Stimulated activated CD8-positive, alpha-beta memory T cell treated with anti-CD3 and anti-CD28 coated beads, Interleukin-7, amount 100 ng/mL, for 4 hours (primary cell): ENCODE results near the gene SLC6A12.
"Not testable (repeated sequence)": the region's sequence is repeated elsewhere in the genome, so short reads cannot be mapped to it uniquely, and the experiment has no call there.

Experiments
- DNase-seq, 2 donors: peaks; one replicate each; pipeline ENCODE4 v3.0.0-alpha.2; 2020; ENCODE audit warnings: low read depth in 2 of 2

Gene SLC6A12

DNA sequence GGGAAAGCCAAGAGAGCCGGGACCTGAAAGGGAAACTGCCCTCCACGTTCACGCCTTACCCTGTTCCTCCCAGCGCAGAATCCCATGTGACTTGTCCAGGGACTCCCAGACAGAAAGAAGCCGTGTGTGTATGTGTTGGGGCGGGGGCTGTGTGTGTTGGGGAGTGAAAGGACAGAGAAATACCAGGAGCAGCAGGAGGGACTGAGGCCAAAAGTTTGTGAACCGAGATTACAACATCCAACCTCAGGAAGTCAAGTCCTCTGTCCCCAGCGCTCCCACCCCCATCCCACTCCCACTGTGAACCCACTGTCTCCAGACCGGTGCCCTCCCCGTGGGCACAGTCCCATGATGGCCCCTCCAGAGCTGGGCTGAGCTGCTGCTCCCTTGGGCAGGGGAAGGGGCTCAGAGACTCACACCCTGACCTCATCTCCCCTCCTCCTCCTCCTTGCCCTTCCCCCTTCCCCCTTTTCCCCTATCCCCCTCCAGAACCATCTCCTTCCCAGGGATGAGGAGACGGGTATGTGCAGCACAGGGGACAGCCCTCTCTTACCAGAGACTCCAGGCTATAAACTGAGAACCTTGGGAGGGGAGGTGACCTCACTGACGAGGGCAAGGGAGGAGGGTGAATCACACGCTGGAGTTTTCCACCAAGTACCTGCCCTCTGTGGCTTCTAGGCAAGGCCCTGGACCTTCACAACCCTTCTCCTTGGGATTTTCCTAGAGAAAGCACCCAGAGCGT, at the start of gene SLC6A12:
SLC6A12 (minus strand) TSS at position 155 of the 739 bp plus-strand sequence. CDS start 4,171 bp downstream, outside the sequence.
- no peak for DNase-seq

DNA sequence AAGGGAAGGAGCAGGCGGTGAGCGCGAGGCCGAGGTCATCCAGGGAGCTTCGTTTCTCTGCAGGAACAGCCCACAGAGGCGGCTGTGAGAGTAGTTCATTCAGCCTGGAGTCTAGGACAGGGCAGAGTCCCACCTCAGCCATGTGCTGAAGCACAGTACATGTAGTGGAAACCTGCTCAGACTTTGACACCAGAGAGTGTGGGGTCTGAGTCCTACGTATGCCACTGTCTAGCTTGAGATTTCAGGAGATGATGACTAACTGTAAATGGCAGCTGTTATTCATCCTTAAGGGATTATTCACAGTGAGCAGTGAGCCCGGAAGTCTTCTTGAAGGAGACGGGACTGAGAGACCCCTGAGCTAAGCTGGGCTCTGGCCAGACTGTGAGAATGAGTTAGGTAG, 49.6 kb upstream of the SLC6A12 start:
- no peak for DNase-seq

DNA sequence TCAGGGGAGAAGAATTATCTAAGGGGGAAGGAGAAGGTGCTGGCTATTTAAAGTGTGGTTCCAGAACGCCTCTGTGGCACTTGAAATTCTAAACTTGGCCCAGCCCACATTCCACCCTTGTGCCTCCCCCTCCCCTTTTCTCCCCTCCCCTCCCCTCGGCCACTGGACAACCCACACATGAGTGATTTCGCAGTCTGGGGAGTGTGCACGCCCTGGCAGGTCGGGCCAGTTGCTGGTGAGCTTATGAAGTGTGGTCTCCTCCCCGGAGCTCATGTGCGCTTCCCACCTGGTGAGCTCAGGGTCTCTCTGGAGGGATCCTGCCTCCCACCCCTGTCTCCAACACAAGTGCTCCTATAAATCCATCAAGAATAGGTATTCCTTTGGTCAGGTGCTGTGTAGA, 48.9 kb upstream of the SLC6A12 start, which contains the start of gene SLC6A13:
SLC6A13 (minus strand) TSS at position 20 of the 400 bp plus-strand sequence. CDS start 2,784 bp downstream, outside the sequence.
- DNase-seq, result no peak

DNA sequence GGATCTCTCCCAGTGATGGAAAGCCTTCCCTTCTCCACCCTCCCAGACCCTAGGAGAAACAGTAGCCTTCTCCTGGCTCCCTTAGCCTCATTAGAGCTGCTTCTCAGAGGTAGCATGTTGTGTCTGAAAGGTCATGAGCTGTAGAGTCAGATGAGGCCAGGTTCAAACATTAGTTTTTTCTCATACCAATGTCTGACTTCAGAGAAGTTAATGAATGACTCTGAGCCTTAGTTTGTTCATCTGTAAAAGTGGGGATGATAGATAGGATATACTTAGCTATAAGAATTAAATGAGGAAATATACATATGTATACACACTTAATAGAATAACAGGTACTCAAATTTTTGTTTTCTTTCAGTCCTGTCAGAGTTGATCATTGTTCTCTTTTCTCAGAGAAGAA, 48.2 kb upstream of the SLC6A12 start:
- no peak for DNase-seq

DNA sequence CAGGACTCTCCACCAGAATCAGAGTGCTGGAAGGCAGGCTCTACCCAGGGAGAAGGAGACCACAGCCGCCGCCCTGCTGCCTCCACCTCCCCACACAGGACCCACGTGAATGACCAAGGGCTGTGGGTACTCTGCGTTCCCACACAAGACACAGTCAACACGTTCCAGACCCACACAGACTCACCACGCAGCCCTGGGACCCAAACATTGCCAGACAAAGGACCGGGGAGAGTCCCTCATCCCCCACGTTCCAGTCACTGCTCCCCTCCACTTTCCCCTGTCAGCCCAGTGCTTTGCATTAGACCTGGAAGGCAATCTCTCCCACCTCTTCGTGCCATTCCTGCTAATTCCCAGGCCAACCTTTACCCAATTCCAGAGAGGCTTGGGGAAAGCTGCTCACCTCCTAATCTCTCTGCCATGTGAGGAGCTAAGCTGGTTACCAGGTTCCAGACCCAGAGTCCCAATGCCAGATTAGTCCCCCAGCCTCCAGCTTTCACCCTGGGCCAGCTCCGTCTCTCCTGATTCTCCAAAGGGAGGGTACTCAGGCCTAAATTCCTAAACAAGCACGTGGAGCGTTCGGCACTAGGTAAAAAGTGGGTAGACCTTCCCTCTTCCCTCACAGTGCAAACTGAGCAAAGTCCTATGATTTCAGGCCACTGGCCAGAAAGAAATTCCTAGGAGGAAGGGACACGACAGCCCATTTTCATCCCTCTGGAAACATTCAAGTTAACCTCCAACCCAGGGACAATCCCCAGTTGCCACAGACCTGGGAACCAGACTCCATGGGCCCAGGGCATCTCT, 43.8 kb upstream of the SLC6A12 start:
- DNase-seq, result no peak

DNA sequence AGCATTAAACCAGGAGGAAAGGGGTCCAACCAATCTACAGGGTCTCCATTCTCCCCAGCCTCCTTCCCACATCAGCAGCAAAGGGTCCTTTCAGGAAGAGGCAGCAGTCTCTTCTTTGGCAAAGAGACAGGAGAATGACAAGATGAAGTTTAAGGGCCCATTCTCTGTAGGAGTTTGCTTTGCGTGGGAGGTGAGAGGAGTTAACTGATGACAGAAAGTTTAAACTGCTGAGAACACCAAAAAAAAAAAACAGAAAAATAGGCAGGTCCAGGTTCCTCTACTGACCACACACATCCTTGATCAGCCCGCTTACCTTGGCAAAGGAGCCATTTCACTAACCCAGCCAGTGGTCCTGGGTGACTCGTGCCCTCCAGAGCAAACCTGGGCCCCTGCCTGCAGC, 43.0 kb upstream of the SLC6A12 start:
- no peak for DNase-seq

DNA sequence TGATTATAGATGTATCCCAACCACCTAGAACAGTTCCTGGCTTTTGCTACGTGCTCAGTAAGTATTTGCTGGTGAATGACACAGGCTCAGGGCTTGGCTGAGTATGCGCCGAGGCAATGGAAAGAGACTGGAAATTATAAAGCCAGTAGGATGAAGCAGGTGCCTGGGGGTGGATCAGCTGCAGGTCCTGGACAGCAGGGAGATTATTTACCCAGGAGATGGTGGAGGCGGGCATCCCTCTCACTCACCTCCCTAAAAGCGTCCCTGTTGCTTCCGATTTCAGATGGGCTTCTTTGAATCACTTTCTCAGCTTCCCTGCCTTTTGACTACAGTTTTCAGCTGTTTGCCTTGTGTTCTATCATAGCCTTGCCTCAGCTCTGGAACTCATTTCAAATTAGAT, 42.3 kb upstream of the SLC6A12 start:
- DNase-seq, result no peak

DNA sequence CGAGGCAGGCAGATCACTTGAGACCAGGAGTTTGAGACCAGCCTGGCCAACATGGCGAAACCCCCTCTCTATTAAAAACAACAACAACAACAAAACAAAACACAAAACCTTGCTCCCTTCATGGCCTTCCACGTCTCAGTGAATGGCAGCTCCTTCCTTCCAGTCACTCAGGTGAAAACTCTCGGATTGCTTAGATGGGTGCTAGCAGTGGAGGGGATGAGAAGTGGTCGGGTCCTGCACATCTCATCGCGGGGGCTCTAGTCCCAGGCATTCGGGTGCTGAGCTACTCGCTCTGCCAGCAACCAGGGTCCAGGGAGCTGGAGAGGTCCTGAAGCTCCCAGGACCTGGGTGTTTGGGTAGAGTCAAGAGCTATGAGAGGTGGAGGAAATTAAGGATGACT, 41.0 kb upstream of the SLC6A12 start:
- DNase-seq, result no peak

DNA sequence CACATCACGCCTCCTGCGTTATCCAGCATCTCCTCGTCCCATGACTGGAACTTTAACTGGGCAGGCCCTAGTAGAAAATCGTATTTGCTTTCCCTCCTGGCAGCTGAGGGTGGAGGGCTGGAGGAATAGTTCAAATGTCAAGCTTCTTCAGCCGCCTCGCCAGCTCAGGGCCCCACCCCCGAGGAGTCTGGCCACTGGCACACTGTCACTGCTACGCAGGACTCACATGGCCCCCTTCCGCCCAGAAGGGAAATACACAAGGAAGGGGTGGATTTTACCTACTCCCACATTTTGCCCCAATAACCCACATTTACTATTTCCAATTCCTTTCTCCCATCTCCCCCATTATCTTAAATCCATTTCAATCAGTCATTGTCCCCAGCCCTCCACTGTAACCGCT, 40.1 kb upstream of the SLC6A12 start:
- no peak for DNase-seq

DNA sequence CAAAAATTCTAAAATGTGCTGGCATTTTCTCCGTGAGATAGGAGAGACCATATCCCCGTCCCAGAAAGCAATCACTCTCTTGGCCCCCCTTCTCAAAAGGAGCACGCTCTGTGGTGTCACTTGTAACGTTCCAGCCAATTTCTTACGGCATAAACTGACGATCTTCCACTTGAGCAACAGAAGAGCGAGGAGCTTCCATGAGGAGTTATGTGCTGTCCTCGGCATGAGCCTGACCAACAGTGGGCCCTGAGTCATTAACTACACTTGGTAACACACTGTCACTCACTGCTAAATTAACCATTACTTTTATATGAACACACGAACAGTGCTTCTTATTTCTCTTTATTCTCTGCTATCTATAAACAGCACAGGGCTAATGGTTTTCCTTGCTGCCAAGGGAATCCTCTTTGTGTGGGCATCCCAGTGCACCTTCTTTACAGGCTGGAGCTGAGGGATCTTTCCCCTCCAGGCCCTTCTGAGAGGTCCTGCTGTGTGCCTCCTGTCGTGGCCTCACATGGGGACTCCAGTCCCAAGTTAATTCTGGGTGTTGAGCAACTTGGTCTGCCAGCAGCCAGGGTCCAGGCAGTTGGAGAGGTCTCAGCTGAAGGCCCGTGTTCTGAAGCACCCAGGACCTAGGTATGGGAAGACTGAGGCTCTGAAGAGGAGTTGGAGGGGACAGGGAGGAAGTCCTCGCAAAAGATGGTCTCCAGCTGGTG, 39.3 kb upstream of the SLC6A12 start:
- no peak for DNase-seq

DNA sequence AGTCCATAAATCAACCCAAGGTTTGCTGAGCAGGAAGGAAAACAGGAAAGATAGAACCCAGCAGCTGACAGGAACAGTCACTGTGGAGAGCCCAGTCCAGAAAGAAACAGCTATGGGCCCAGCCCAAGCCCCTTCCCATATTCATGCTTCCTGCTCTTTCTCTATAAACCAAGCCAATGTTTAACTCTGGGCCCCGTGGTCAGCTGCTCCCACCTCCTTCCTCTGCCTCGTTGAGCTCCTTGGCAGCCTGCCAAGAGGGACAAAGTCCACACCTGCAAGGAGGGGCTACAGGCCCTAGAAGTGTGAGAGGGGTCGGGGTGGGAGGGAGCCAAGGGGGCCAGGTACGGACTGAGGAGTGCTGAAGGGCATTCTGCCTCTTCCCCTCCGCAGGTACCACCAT, 38.7 kb upstream of the SLC6A12 start:
- DNase-seq, result no peak

DNA sequence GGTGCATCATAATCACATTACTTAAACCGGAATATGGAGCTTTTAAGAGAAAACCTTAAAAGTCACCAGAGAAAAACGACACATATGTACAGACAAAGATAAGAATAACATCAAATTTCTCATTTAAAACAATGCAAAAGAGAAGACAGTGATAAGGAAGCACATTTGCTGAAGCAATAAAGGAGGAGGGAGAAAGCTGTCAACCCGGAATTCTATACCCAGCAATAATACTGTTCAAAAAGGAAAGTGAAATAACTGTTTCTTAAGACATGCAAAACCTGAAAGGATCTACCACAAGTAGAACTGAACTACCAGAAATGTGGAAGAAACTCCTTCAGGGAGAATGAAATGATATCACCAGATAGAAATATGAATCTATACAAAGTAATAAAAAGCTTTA, 33.3 kb upstream of the SLC6A12 start:
- DNase-seq, result no peak

DNA sequence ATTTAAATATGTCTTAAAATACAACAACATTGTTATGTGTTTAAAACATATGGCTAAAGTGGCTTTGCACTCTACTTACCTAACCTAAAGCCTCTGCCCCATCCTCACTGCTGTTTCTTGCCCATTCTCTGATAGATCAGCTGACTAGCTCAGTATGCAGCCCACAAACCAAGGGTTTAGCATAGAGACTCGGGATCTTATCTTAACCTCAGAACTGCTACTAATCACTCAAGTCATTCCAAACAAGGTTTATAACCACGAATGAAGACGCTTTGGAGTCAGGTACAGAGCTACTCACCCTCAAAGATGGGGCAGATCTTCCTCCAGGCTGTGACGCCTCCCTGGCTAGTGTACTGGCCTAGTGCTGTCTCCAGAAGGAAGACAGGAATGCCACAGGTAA, 29.4 kb upstream of the SLC6A12 start:
- DNase-seq, result no peak

DNA sequence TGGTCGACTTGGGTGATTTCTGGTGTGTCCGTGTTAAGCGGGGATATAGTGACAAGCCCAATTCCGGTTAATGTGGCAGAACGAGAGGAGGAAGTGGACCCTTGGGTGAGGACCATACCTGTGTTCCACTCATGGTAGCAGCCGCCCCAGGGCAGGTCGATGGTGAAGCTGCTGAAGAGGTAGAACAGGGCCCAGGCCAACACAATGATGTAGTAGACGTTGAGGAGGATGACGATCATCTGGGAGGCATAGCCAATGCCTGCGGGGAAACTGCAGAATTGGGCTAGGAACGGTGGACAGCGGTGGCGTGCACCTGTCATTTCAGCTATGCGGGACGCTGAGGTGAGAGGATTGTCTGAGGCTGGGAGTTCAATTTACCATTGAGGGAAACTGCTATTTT, 28.5 kb upstream of the SLC6A12 start:
- no peak for DNase-seq

DNA sequence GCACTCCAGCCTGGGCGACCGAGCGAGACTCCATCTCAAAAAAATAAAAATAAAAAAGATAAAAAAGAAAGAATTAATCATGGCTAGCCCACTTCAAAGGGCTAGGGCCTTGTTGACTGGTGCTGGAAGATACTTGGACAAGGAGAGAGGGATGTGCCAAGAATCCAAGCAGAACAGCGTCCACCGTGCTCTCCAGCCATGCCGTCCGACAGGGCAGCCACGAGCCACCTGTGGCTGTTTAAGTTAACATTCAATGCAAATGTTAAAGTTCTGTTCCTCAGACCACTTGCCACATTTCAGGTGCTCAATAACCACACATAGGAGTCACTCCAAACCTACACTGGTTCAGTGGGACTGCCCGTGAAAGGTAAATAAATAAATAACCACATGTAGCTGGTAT, 27.3 kb upstream of the SLC6A12 start:
- DNase-seq, result no peak

DNA sequence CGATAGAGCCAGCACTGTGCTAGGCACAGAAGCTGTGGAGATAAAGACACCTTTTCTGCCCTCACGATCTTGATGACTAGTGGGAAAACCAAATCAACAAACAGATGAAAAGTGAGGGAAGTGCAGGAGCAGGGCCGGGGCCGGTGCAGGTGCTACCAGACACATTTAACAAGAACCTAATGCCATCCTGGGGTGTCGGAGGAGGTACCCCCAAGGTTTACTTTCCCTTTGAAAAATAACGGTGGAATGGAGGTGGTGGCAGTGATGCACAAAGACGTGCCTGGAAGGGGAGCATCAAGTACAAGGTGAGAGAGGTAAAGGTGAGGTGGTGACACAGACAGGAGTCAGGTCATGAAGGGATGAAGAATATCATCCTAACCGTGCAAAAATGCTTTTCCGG, 26.6 kb upstream of the SLC6A12 start:
- DNase-seq, result no peak

DNA sequence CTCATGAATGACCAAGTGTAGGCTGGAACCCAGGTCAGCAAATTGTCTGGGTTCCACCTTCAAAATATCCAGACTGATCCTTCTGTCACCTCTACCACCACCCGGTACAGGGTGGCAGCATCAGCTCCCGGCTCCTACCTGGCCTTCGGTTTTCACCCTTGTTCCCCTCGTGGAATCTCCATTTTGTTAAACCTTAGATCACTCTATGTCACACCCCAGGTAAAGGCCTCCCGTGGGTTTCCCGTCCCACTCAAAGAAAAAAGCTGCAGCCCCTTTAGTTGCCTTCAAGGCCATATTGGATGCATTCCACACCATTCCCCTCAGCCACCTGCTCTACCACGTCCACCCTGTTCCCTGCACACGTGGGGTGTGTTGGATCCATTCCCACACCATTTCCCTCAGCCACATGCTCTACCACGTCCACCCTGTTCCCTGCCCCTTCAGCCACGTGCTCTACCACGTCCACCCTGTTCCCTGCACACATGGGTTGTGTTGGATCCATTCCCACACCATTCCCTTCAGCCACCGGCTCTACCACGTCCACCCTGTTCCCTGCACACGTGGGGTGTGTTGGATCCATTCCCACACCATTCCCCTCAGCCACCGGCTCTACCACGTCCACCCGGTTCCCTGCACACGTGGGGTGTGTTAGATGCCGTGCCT, 24.9 kb upstream of the SLC6A12 start:
- no peak for DNase-seq

DNA sequence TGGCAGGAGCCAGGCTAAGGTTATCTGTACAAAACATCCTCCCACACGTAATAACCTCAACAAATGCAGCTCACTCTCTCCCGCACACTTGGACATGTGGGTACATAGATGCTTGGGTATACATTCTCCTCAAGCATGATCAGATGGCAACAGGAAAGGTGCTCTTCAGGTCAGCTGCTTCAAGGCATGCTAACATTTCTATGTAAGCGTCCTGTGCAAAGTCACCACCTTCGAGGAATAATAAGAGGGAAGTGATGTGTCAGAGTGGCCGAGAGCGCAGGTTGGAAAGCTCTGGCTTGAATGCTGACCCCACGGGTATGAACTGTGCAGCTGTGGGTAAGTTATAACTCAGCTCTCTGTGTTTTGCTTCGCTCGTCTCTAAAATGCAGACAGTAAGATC, 24.2 kb upstream of the SLC6A12 start:
- DNase-seq, result no peak

DNA sequence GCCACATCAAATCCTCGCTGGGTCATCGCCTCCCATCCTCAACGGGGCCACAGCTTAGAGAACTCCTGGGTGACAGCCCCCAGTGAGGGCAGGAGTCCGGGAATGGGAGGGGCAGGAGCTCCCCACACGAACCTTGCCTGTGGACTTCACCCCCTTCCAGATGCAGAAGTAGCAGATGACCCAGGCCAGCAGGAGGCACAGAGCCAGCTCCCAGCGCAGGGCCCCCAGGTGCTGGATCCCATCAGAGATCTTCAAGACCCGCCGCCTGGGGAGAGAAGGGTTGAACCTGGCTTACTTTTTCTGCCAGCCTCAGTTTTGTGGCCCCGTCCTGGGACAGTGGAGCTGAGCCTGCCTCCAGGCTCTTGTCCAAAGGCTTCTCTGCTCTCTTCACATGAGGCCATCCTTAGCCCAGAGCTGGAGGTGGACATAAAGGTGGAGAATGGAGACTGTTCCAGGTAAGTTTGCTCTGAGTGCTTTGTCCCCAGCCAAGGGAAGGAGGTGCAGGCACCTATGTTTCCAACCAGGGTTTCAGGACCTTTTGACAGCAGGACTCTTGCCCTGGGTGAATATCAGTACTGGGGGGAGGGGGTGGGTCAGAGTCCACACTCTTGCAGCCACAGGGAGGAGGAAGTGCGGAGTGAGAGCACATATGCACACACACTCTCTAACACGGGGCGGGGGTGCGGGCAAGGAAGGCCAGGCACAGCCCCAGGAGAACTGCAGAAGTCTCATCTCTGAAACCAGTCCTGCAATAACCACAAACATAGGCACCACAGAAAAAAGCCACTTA, 23.3 kb upstream of the SLC6A12 start:
- DNase-seq, result no peak

DNA sequence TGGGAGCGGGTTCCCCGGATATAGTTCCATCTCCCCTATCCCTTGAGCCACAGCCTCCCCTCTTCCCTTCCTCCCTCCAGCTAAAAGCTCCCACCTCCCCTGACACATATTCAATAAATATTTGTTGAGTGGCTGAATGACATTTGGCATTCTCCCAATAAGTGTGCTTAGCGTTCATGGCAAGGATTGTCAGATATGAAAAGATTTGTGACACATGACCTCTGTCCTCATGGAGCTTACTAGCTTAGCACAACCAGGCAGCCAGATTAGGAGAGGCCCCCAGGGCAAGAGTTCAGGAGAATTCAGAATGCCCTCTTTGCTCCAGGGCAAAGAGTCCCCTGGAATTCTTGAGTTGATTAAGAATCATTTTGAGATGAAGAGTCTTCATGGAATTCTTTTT, 22.5 kb upstream of the SLC6A12 start:
- DNase-seq, result no peak

DNA sequence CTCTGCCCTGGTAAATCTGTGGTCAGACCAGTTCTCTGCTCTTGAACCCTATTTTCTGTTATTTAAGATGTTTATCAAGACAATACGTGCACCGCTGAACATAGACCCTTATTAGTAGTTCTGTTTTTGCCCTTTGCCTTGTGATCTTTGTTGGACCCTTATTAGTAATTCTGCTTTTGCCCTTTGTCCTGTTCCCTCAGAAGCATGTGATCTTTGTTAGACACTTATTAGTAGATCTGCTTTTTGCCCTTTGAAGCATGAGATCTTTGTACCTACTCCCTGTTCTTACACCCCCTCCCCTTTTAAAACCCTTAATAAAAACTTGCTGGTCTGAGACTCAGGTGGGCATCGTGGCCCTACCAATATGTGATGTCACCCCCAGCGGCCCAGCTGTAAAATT, 22.0 kb upstream of the SLC6A12 start:
- DNase-seq, result not testable (repeated sequence)
